ENCODE measurements around the gene ABHD17C. TPM values are rescaled to one million over a fixed set of nuclear protein-coding genes. Genes with fewer than 3 reads are reported as not detected.

Gene ABHD17C
- total RNA-seq, 2 donors from 2014 or later = 20.9 to 21.5 TPM

GRCh38 chr15:80755885-80756284 is 60.8 kb downstream of the ABHD17C start:
- Histone ChIP-seq H3K4me1 (ENCODE audit: control insufficient read depth, insufficient read depth, low read length) (no peaks in the 10 kb centered on the region), H3K27ac (ENCODE audit: low read depth, low read length) (no peak overlapping the region), H3K9ac (ENCODE audit: extremely low read depth, low read length, poor library complexity, severe bottlenecking) (no peak overlapping the region), H3K4me3 (ENCODE audit: low read length) (no peak overlapping the region), H3K36me3 (ENCODE audit: control insufficient read depth, insufficient read depth, low read length) (peaks cover 11% of the 10 kb centered on the region), H3K27me3 (ENCODE audit: control insufficient read depth, insufficient read depth, low read length, poor library complexity, severe bottlenecking) (no peaks in the 10 kb centered on the region), H3K9me3 (ENCODE audit: control insufficient read depth, low read length) (no peaks in the 10 kb centered on the region)
- WGBS, 2 experiments (ENCODE audit: insufficient coverage in 1 of 2, insufficient read length in 1 of 2) = 84 to 100% methylated on average over 1 to 3 of the region's 3 CpGs
- Mint-ChIP-seq H3K4me1 (peaks cover 10% of the 10 kb centered on the region), H3K27ac (no peak overlapping the region), H3K36me3 (ENCODE audit: low read depth) (peaks cover 5% of the 10 kb centered on the region), H3K27me3 (ENCODE audit: insufficient read depth) (no peaks in the 10 kb centered on the region), H3K9me3 (no peaks in the 10 kb centered on the region), H3K4me3 (no peak overlapping the region)
- no peak for TF ChIP-seq CTCF (conservative IDR thresholded peaks at IDR 0.05)
- no peak for DNase-seq

- 90 to 94% methylated on average over 2 to 5 of the region's 6 CpGs for WGBS, 2 experiments (ENCODE audit: insufficient coverage in 1 of 2, insufficient read length in 1 of 2)
- H3K27ac Mint-ChIP-seq = no peak overlapping the region
- no peak for TF ChIP-seq CTCF (conservative IDR thresholded peaks at IDR 0.05)
- Histone ChIP-seq H3K4me3 (ENCODE audit: low read length) (no peak overlapping the region), H3K36me3 (ENCODE audit: control insufficient read depth, insufficient read depth, low read length) (peaks cover 11% of the 10 kb centered on the region), H3K27me3 (ENCODE audit: control insufficient read depth, insufficient read depth, low read length, poor library complexity, severe bottlenecking) (no peaks in the 10 kb centered on the region), H3K9ac (ENCODE audit: extremely low read depth, low read length, poor library complexity, severe bottlenecking) (no peak overlapping the region), H3K4me1 (ENCODE audit: control insufficient read depth, insufficient read depth, low read length) (no peaks in the 10 kb centered on the region), H3K27ac (ENCODE audit: low read depth, low read length) (no peak overlapping the region), H3K9me3 (ENCODE audit: control insufficient read depth, low read length) (no peaks in the 10 kb centered on the region)
- H3K4me3 Mint-ChIP-seq = no peak overlapping the region
- no peak for DNase-seq
- H3K27me3 Mint-ChIP-seq (ENCODE audit: insufficient read depth) = no peaks in the 10 kb centered on the region
- H3K36me3 Mint-ChIP-seq (ENCODE audit: low read depth) = no peaks in the 10 kb centered on the region
- no peaks in the 10 kb centered on the region for H3K9me3 Mint-ChIP-seq
- peaks cover 10% of the 10 kb centered on the region for H3K4me1 Mint-ChIP-seq
Measured at GRCh38 chr15:80758130-80758745, 63.1 kb downstream of the ABHD17C start.

- no peak overlapping the region for H3K27ac Mint-ChIP-seq
- no peaks in the 10 kb centered on the region for H3K4me1 Mint-ChIP-seq
Measured at GRCh38 chr15:80760960-80761359, 65.8 kb downstream of the ABHD17C start.

More at GRCh38 chr15:80760960-80761359, 65.8 kb downstream of the ABHD17C start:
- Mint-ChIP-seq H3K4me3 (no peak overlapping the region), H3K27me3 (ENCODE audit: insufficient read depth) (no peaks in the 10 kb centered on the region), H3K9me3 (no peaks in the 10 kb centered on the region), H3K36me3 (ENCODE audit: low read depth) (no peaks in the 10 kb centered on the region)
- Histone ChIP-seq H3K4me3 (ENCODE audit: low read length) (no peak overlapping the region), H3K9ac (ENCODE audit: extremely low read depth, low read length, poor library complexity, severe bottlenecking) (no peak overlapping the region), H3K4me1 (ENCODE audit: control insufficient read depth, insufficient read depth, low read length) (no peaks in the 10 kb centered on the region), H3K27me3 (ENCODE audit: control insufficient read depth, insufficient read depth, low read length, poor library complexity, severe bottlenecking) (no peaks in the 10 kb centered on the region), H3K36me3 (ENCODE audit: control insufficient read depth, insufficient read depth, low read length) (no peaks in the 10 kb centered on the region), H3K27ac (ENCODE audit: low read depth, low read length) (no peak overlapping the region), H3K9me3 (ENCODE audit: control insufficient read depth, low read length) (no peaks in the 10 kb centered on the region)
- no peak for TF ChIP-seq CTCF (conservative IDR thresholded peaks at IDR 0.05)
- no peak for DNase-seq
- WGBS, 2 experiments (ENCODE audit: insufficient coverage in 1 of 2, insufficient read length in 1 of 2) = 96% methylated on average over 2 of the region's 4 CpGs; no CpG with 5 or more reads in 1 of the 2 experiments
